HEK293T (cell line): ENCODE results near the gene TPRG1.

Source experiments
- FOXA1 ChIP-seq: fragments of 450-650 bp; IDR thresholded peaks from 2 replicates; pipeline ENCODE4 v1.6.1; 2016; ENCODE audit warnings: mild to moderate bottlenecking
- FOXM1 ChIP-seq: fragments of 450-650 bp; IDR thresholded peaks from 2 replicates; pipeline ENCODE4 v1.6.1; 2017; ENCODE audit warnings: mild to moderate bottlenecking, borderline replicate concordance
- HDGF ChIP-seq: fragments of 450-650 bp; IDR thresholded peaks from 2 replicates; pipeline ENCODE4 v1.6.1; 2017; ENCODE audit warnings: antibody characterized with exemption, borderline replicate concordance
- L3MBTL2 ChIP-seq: fragments of 450-650 bp; conservative IDR thresholded peaks from 2 replicates; pipeline ENCODE4 v1.6.1; 2016; ENCODE audit warnings: mild to moderate bottlenecking
- LEF1 ChIP-seq: fragments of 450-650 bp; IDR thresholded peaks from 2 replicates; pipeline ENCODE4 v1.6.1; 2017; ENCODE audit warnings: mild to moderate bottlenecking, borderline replicate concordance
- SP1 ChIP-seq: fragments of 450-650 bp; IDR thresholded peaks from 2 replicates; pipeline ENCODE4 v1.6.1; 2017
- SUZ12 ChIP-seq: fragments of 450-650 bp; IDR thresholded peaks from 2 replicates; pipeline ENCODE4 v1.6.1; 2016; ENCODE audit warnings: mild to moderate bottlenecking
- TF ChIP-seq, protein P1 (sequence below): fragments of 450-650 bp; IDR thresholded peaks from 2 replicates; pipeline ENCODE4 v1.6.1; 2016

DNA sequence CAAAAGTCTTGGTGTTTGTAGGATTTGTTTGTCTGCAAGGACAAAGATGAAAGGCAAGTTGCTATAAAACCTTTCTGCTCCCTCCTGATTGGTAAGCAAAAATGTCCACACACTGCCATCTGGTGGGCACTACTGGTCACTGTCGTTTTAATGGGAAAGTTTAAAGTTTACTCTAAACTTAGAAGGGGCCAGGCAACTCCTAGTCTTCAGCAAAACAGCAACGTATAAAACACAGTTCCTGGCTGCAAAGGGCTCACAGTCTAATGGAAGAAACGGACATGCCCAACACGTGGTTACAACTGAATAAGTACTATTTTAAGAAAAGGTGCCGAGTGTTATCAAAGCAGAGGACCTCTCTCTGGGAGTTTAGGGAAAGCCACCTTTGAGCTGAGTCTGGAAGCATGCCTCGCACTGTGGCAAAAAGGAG lies 23.7 kb upstream of the TPRG1 start:
- TF ChIP-seq SUZ12 = no peak
- TF ChIP-seq L3MBTL2 = no peak
- TF ChIP-seq, protein P1, sequence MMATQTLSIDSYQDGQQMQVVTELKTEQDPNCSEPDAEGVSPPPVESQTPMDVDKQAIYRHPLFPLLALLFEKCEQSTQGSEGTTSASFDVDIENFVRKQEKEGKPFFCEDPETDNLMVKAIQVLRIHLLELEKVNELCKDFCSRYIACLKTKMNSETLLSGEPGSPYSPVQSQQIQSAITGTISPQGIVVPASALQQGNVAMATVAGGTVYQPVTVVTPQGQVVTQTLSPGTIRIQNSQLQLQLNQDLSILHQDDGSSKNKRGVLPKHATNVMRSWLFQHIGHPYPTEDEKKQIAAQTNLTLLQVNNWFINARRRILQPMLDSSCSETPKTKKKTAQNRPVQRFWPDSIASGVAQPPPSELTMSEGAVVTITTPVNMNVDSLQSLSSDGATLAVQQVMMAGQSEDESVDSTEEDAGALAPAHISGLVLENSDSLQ = no peak
- no peak for TF ChIP-seq HDGF
- TF ChIP-seq FOXM1 = no peak
- TF ChIP-seq FOXA1 = no peak
- no peak for TF ChIP-seq LEF1
- TF ChIP-seq SP1 = no peak
